ENCODE data around the gene LMX1A.

- TF ChIP-seq, protein P1, sequence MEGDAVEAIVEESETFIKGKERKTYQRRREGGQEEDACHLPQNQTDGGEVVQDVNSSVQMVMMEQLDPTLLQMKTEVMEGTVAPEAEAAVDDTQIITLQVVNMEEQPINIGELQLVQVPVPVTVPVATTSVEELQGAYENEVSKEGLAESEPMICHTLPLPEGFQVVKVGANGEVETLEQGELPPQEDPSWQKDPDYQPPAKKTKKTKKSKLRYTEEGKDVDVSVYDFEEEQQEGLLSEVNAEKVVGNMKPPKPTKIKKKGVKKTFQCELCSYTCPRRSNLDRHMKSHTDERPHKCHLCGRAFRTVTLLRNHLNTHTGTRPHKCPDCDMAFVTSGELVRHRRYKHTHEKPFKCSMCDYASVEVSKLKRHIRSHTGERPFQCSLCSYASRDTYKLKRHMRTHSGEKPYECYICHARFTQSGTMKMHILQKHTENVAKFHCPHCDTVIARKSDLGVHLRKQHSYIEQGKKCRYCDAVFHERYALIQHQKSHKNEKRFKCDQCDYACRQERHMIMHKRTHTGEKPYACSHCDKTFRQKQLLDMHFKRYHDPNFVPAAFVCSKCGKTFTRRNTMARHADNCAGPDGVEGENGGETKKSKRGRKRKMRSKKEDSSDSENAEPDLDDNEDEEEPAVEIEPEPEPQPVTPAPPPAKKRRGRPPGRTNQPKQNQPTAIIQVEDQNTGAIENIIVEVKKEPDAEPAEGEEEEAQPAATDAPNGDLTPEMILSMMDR (IDR thresholded peaks at IDR 0.05), result no peak
- TF ChIP-seq POLR2AphosphoS5 (IDR thresholded peaks at IDR 0.05) (no peak), POLR2A (IDR thresholded peaks at IDR 0.05) (no peak)
Observed at GRCh38 chr1:165281207-165281901, 75.2 kb downstream of the LMX1A start.

Measured in upper lobe of left lung (tissue), 4 donors.